Endothelial cell of umbilical vein (primary cell): ENCODE results near the gene CAMSAP1. TPM values are rescaled to one million over a fixed set of nuclear protein-coding genes. Genes with fewer than 3 reads are reported as not detected.

Source experiments
- BruUV-seq: library from RNA; stranded (reverse); fragments of 400-500 nt; replicated peaks from 2 replicates; lab custom pipeline; 2021; lab: Mats Ljungman, UMichigan
- CTCF ChIA-PET: fragments of 300-600, 350-600 bp; sonication (Branson Sonifier 250); formaldehyde crosslinking; loops from one replicate; lab custom pipeline; 2021; ENCODE audit warnings: antibody characterized with exemption, inconsistent platforms; lab: Charles Lee
- POLR2A ChIA-PET: fragments of 300-600, 350-600 bp; sonication (Branson Sonifier 250); formaldehyde crosslinking; loops from one replicate; lab custom pipeline; 2021; ENCODE audit warnings: antibody characterized with exemption, inconsistent platforms; lab: Charles Lee
- DNase-seq: peaks from one replicate; pipeline ENCODE4 v3.0.0-alpha.2; 2011; ENCODE audit warnings: low read depth, low spot score
- FAIRE-seq: peaks from 2 replicates; lab custom pipeline; 2011; peaks lifted over from hg19 to GRCh38; lab: Jason Lieb, UNC
- H2AFZ ChIP-seq: 2 replicates; pipeline ENCODE4 v1.6.0; 2012; ENCODE audit warnings: low read depth, low read length, control low read depth, inconsistent platforms
- H3K27ac ChIP-seq: 2 replicates; pipeline ENCODE4 v1.5.1; 2011; ENCODE audit warnings: low read depth, mild to moderate bottlenecking, control low read depth, low read length, moderate library complexity; ENCODE audit not compliant: insufficient read depth
- H3K27me3 ChIP-seq, 2 experiments: 2 replicates each; pipeline versions ENCODE4 v1.6.0 to v1.6.1; 2011; ENCODE audit warnings: low read length in 2 of 2, mixed read lengths in 1 of 2; ENCODE audit not compliant: control insufficient read depth in 2 of 2, insufficient read depth in 2 of 2
- H3K36me3 ChIP-seq, 2 experiments: 2 replicates in 1 of 2; 3 replicates in 1 of 2; pipeline ENCODE4 v1.5.1; 2011; ENCODE audit warnings: low read length in 2 of 2, mild to moderate bottlenecking in 1 of 2, moderate library complexity in 1 of 2; ENCODE audit not compliant: control insufficient read depth in 2 of 2, insufficient read depth in 2 of 2; ENCODE audit errors: extremely low read depth in 1 of 2
- H3K4me1 ChIP-seq: 3 replicates; pipeline ENCODE4 v1.5.1; 2011; ENCODE audit warnings: mild to moderate bottlenecking, low read length; ENCODE audit not compliant: control insufficient read depth, insufficient read depth; ENCODE audit errors: extremely low read depth
- H3K4me2 ChIP-seq: 2 replicates; pipeline ENCODE4 v1.6.1; 2011; ENCODE audit warnings: low read length, control low read depth, mixed read lengths; ENCODE audit not compliant: insufficient read depth
- H3K4me3 ChIP-seq, 3 experiments: fragments of 200-600 bp in 1 of 3; sonication (generic), shearing (Covaris generic) in 1 of 3; replicated peaks in 1 of 3; 2 replicates each; pipeline ENCODE4 v1.5.1; 2011 to 2016; ENCODE audit warnings: control low read depth in 3 of 3, low read length in 3 of 3, mild to moderate bottlenecking in 2 of 3, inconsistent platforms in 1 of 3, low read depth in 1 of 3, moderate library complexity in 1 of 3; ENCODE audit not compliant: insufficient read depth in 1 of 3
- H3K79me2 ChIP-seq: 2 replicates; pipeline ENCODE4 v1.6.0; 2012; ENCODE audit warnings: low read length, inconsistent platforms; ENCODE audit not compliant: control insufficient read depth, insufficient read depth
- H3K9ac ChIP-seq: replicated peaks from 2 replicates; pipeline ENCODE3; 2011; ENCODE audit warnings: low read length, control low read depth; ENCODE audit not compliant: insufficient read depth; ENCODE audit errors: extremely low read depth
- H3K9me1 ChIP-seq: replicated peaks from 3 replicates; pipeline ENCODE4 v1.6.0; 2011; ENCODE audit warnings: mild to moderate bottlenecking, low read length; ENCODE audit not compliant: control insufficient read depth, insufficient read depth; ENCODE audit errors: extremely low read depth
- H3K9me3 ChIP-seq: replicated peaks from 2 replicates; pipeline ENCODE4 v1.5.1; 2012; ENCODE audit warnings: low read length, inconsistent platforms; ENCODE audit not compliant: control insufficient read depth, insufficient read depth
- H4K20me1 ChIP-seq: replicated peaks from 2 replicates; pipeline ENCODE3; 2011; ENCODE audit warnings: mild to moderate bottlenecking, low read length; ENCODE audit not compliant: control insufficient read depth, insufficient read depth; ENCODE audit errors: extremely low read depth
- CTCF ChIP-seq, 2 donors: IDR thresholded peaks; 1 replicate in 1 of 2; 2 replicates in 1 of 2; pipeline ENCODE4 v1.5.1; 2011; ENCODE audit warnings: low read length in 2 of 2, mild to moderate bottlenecking in 2 of 2, moderate library complexity in 2 of 2, control low read depth in 1 of 2, inconsistent platforms in 1 of 2, low read depth in 1 of 2; ENCODE audit not compliant: insufficient read depth in 1 of 2; ENCODE audit errors: extremely low read depth in 1 of 2
- EZH2 ChIP-seq: IDR thresholded peaks from 2 replicates; pipeline ENCODE4 v1.6.1; 2012; ENCODE audit warnings: borderline replicate concordance, low read depth, mild to moderate bottlenecking, moderate library complexity, low read length, inconsistent platforms; ENCODE audit not compliant: severe bottlenecking
- FOS ChIP-seq: IDR thresholded peaks from 2 replicates; pipeline ENCODE4 v1.6.1; 2011; ENCODE audit warnings: mild to moderate bottlenecking, low read length, moderate library complexity, borderline replicate concordance; ENCODE audit not compliant: insufficient read depth
- GATA2 ChIP-seq: IDR thresholded peaks from 2 replicates; pipeline ENCODE4 v1.7.0; 2011; ENCODE audit warnings: low read depth, mild to moderate bottlenecking, moderate library complexity, mixed read lengths, low read length; ENCODE audit not compliant: insufficient read length, insufficient read depth
- JUN ChIP-seq: IDR thresholded peaks from 2 replicates; pipeline ENCODE4 v1.6.1; 2011; ENCODE audit warnings: borderline replicate concordance, low read depth; ENCODE audit not compliant: insufficient read length, insufficient read depth
- MAX ChIP-seq: IDR thresholded peaks from 2 replicates; pipeline ENCODE4 v1.6.1; 2011; ENCODE audit not compliant: insufficient read depth, insufficient read length
- MYC ChIP-seq: IDR thresholded peaks from one replicate; pipeline ENCODE4 v1.6.1; 2011; ENCODE audit warnings: mild to moderate bottlenecking, low read depth, low read length
- POLR2A ChIP-seq: IDR thresholded peaks from 2 replicates; pipeline ENCODE4 v1.6.1; 2012; ENCODE audit warnings: low read depth, mild to moderate bottlenecking, control low read depth, low read length
- POLR2AphosphoS5 ChIP-seq: IDR thresholded peaks from 2 replicates; pipeline ENCODE4 v1.6.1; 2012; ENCODE audit warnings: low read depth, mild to moderate bottlenecking, control low read depth, low read length, moderate library complexity; ENCODE audit not compliant: insufficient read depth
- dilution Hi-C: fragments of 300-500 bp; cut with MboI; formaldehyde crosslinking; loops from one replicate; pipeline ENCODE4 v1.15.0; 2019; ENCODE audit warnings: low sequenced_read_pairs; ENCODE audit not compliant: extremely low pct_ligation_motif_present
- intact Hi-C: fragments of 100-400 bp; cut with micrococcal nuclease; formaldehyde crosslinking; loops from one replicate; pipeline ENCODE4 v1.10.0; 2022
- polyA plus RNA-seq, 4 experiments: library from polyadenylated mRNA; depleted of rRNA in 3 of 4; stranded (reverse) in 3 of 4; unstranded in 1 of 4; fragments of >200 nt; gene quantifications; 2 replicates each; pipeline versions ENCODE4 v1.2.1 to v1.2.3, GENCODE V29; 2011 to 2012; ENCODE audit warnings: missing spikeins in 1 of 4
- total RNA-seq: library from RNA; stranded (reverse); gene quantifications from 2 replicates; pipeline ENCODE4 v1.2.3, GENCODE V29; 2021

The CAMSAP1 gene
- total and polyA plus RNA-seq, 2 donors (not counting 3 experiments of a cell fraction or from before 2014, with no cell fraction given): 8.1 to 25.5 TPM

GRCh38 chr9:135830496-135830895 is 76.8 kb downstream of the CAMSAP1 start:
- Histone ChIP-seq H3K9ac (no peak overlapping the region), H3K27ac (no peak overlapping the region), H3K4me2 (no peak overlapping the region), H2AFZ (no peak overlapping the region), H3K9me3 (no peaks in the 10 kb centered on the region), H4K20me1 (peaks cover 2% of the 10 kb centered on the region), H3K79me2 (peaks cover 51% of the 10 kb centered on the region), H3K4me3 (no peak overlapping the region), H3K9me1 (no peaks in the 10 kb centered on the region), H3K27me3 (no peaks in the 10 kb centered on the region), H3K36me3 (peaks cover 2 to 9% of the 10 kb centered on the region in 2 experiments), H3K4me1 (no peaks in the 10 kb centered on the region)
- FAIRE-seq: no peak
- DNase-seq: no peak
- intact Hi-C loops (no loop called here), dilution Hi-C loops (no loop called here)
- TF ChIP-seq MAX (no peak), JUN (no peak), GATA2 (no peak), EZH2 (no peak), MYC (no peak), FOS (no peak), POLR2AphosphoS5 (no peak), POLR2A (no peak), CTCF (IDR thresholded peaks at IDR 0.05; ENCODE audit: extremely low read depth in 1 of 2, insufficient read depth in 1 of 2, low read depth in 1 of 2, low read length in 2 of 2) (no peak)
- POLR2A ChIA-PET: no interaction called here
- BruUV-seq: no TSS peak
- CTCF ChIA-PET: no interaction called here
